Heart left ventricle (tissue), 16 donors: ENCODE data around the gene NUCKS1. TPM values are rescaled to one million over a fixed set of nuclear protein-coding genes. Genes with fewer than 3 reads are reported as not detected.

ENCODE experiments used
- ATAC-seq, 4 donors: fragments of 200-7000 bp; cut with Tn5 transposase; one replicate each; pipeline ENCODE4 v1.9.1; 2020 to 2022; ENCODE audit warnings: moderate library complexity in 4 of 4, mild to moderate bottlenecking in 3 of 4, moderate number of reproducible peaks in 1 of 4
- DNase-seq, 5 donors: peaks; one replicate each; pipeline ENCODE4 v3.0.0-alpha.2; 2020
- H3K27ac ChIP-seq, 12 donors: fragments of 200-600 bp; sonication (generic) in 4 of 12; one replicate each; pipeline versions ENCODE4 v1.5.0 to v1.8.0; 2016 to 2022; ENCODE audit warnings: mild to moderate bottlenecking in 2 of 12
- H3K27me3 ChIP-seq, 9 donors: fragments of 200-600 bp; sonication (generic) in 2 of 9; one replicate each; pipeline versions ENCODE4 v1.5.1 to v1.8.0; 2016 to 2022; ENCODE audit warnings: mild to moderate bottlenecking in 3 of 9
- H3K36me3 ChIP-seq, 9 donors: fragments of 200-600 bp; sonication (generic) in 2 of 9; one replicate each; pipeline versions ENCODE4 v1.5.0 to v1.8.0; 2018 to 2022; ENCODE audit warnings: mild to moderate bottlenecking in 2 of 9
- H3K4me1 ChIP-seq, 12 donors: fragments of 200-600 bp; sonication (generic) in 4 of 12; one replicate each; pipeline versions ENCODE4 v1.5.0 to v1.8.0; 2016 to 2022; ENCODE audit warnings: mild to moderate bottlenecking in 3 of 12
- H3K4me3 ChIP-seq, 12 donors: fragments of 200-600 bp; sonication (generic) in 4 of 12; one replicate each; pipeline versions ENCODE4 v1.5.0 to v1.8.0; 2017 to 2022; ENCODE audit warnings: mild to moderate bottlenecking in 9 of 12, moderate library complexity in 4 of 12
- H3K9me3 ChIP-seq, 12 donors: fragments of 200-600 bp; sonication (generic) in 4 of 12; one replicate each; pipeline versions ENCODE4 v1.5.0 to v1.8.0; 2016 to 2022; ENCODE audit warnings: mild to moderate bottlenecking in 1 of 12
- CTCF ChIP-seq, 12 donors: fragments of 200-600 bp; sonication (generic) in 4 of 12; IDR thresholded peaks; one replicate each; pipeline versions ENCODE4 v1.5.0 to v1.8.0; 2018 to 2022; ENCODE audit warnings: antibody characterized with exemption in 12 of 12, mild to moderate bottlenecking in 5 of 12
- POLR2A ChIP-seq, 2 donors: fragments of 450-650 bp; IDR thresholded peaks; one replicate each; pipeline ENCODE4 v1.6.1; 2017; ENCODE audit warnings: antibody characterized with exemption in 2 of 2, mild to moderate bottlenecking in 2 of 2, moderate library complexity in 2 of 2
- whole genome bisulfite sequencing, 4 donors: extraction: QIAGEN DNeasy Blood & Tissue Kit in 2 of 4; methylation state at CpG; one replicate each; pipeline versions ENCODE4 v1.1.5 to v1.1.7; 2013 to 2018; 5-methylcytosine and 5-hydroxymethylcytosine counted together
- intact Hi-C, 10 donors: fragments of 100-400 bp; cut with DNase I; formaldehyde crosslinking; loops; one replicate each; pipeline versions ENCODE4 v1.11.1 to v1.14.2; 2022
- polyA plus RNA-seq, 2 donors: library from polyadenylated mRNA; stranded (reverse); fragments of 200-250 nt; gene quantifications; one replicate each; pipeline ENCODE4 v1.2.3, GENCODE V29; 2013
- total RNA-seq, 9 donors: library from RNA; depleted of rRNA in 2 of 9; stranded (reverse); fragments of >200 nt in 2 of 9; fragmentation: NEBNext Ultra II Directional in 3 of 9; extraction: Animal tissue kit (Norgen Biotek cat#: 25700) in 3 of 9; gene quantifications; one replicate each; pipeline versions ENCODE4 v1.1.0 to v1.2.4, GENCODE V29; 2016 to 2023
- donor health status: ischemic (EF 13 %, LVEDD 7.1; RV severe dilation, severe dysfunction).
- donor health status: healthy with polysubstance abuse.
- donor health status: DM: no; HTN: yes; CAD: no.
- donor health status: DM: no; HTN: no; CAD: no.
- donor health status: ischemic (EF 25% LVEDD 6.9; RV normal size, moderate dysfunction).
- donor health status: ischemic (EF 25% LVEDD 5.7; RV mildly dilated, moderate dysfunction).
- donor health status: healthy.
- donor health status: DM: yes; HTN: yes; CAD: no.
- donor health status: ischemic (EF 35%, LVEDD 5.7; RV mildly dilated, moderate dysfunction).
- donor health status: nonischemic (EF 11% LVEDD 7.7; RV severe dilation, severe dysfunction).
- donor health status: DM: yes; HTN: yes; CAD: no.
- donor health status: PGD.
- donor health status: ischemic (EF 29% LVEDD 5.4; RV normal size, mild dysfunction).
- donor health status: nonischemic (EF 23%, LVEDD 6.1; RV moderate dilation, normal function).

Gene NUCKS1
- total and polyA plus RNA-seq, 11 donors = 73.4 to 240 (median 198) TPM

DNA sequence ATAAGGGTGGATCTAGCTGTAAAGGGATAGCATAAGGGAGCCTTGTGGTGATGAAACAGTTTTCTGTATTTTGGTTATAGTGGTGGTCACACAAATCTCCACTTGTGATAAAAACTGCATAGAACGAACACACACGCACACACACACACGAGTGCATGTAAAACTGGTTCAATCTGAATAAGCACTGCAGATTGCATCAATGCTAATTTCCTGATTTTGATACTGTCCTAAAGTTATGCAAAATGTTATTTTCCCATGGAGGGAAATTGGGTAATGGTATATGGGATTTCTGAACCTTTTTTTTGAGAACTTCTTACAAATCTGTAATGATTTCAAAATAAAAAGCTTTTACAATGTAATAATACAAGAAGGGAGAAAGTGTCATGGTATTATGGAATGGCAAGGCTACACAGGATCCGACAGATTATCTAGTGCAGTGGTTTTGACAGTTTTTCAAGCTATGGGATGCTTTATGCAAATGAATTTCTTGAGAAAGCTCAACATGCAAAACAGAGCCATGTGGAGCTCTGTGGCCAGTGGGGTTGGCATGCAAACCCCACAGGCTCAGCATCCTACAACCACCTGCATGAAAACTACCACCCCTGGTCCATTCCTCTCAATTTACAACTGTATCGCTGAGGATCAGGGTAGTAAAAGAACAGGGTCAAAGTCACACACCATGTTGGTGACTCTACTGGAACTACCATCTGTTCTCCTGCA is 44.2 kb upstream of the NUCKS1 start:
- Histone ChIP-seq H3K27me3 (no peaks in the 10 kb centered on the region), H3K9me3 (no peaks in the 10 kb centered on the region), H3K27ac (no peak overlapping the region), H3K4me3 (no peak overlapping the region), H3K4me1 (peaks cover 0 to 28% (median 3%) of the 10 kb centered on the region in 12 donors), H3K36me3 (peaks cover 1 to 100% (median 94%) of the 10 kb centered on the region in 9 donors)
- ATAC-seq = no peak
- no peak for DNase-seq
- intact Hi-C loops = loop anchor here in 9 of 10 donors (5.0 to 10.0 kb wide), 6 partner anchors 113 to 313 kb away; no protein-coding TSS in a partner anchor
- 52 to 66% (median 63%) methylated on average over 5 of the region's 5 CpGs for WGBS, 4 donors
- TF ChIP-seq CTCF (IDR thresholded peaks at IDR 0.05) (no peak), POLR2A (IDR thresholded peaks at IDR 0.05) (no peak)

DNA sequence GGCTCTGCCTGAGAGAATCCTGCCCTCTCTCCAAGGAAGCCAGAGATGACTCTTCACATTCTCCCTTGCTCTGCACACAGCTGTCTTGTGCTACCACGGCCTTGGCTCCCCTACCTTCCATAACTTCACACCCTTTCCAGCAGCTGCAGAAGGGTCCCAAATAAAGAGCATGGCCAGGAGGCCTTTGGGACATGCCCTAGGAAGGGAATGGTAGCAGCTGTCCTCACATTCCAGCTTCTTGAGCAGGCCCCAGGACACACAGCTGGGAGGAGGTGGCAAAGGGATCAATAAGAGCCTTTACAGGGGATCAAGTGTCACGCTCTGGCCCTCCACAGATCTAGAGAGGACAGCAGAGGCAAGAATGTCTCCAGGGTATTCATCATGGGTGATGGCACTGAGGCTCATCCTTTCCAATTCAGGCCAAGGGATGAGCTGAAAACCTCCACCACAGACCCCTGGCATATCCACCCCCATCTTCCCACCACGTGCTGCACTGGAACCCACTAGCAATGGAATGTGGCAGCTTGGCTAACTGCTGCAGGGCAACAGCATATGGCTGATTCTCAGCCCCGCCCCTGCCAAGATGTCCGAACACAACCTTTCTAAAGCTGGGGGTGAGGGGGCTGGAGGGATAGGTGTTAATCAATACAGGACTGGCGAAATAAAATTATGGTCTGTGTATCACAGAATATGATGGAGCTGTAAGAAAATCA is 43.1 kb upstream of the NUCKS1 start:
- Histone ChIP-seq H3K9me3 (no peaks in the 10 kb centered on the region), H3K36me3 (peaks cover 0 to 95% (median 84%) of the 10 kb centered on the region in 9 donors), H3K4me3 (no peak overlapping the region), H3K4me1 (peaks cover 0 to 20% (median 2%) of the 10 kb centered on the region in 12 donors), H3K27me3 (no peaks in the 10 kb centered on the region), H3K27ac (peak overlapping the region in 4 of 12 donors; percentile 2 to 28 (median 20))
- ATAC-seq (no peak), DNase-seq (no peak)
- TF ChIP-seq CTCF (IDR thresholded peaks at IDR 0.05) (no peak), POLR2A (IDR thresholded peaks at IDR 0.05) (no peak)
- intact Hi-C loops = loop anchor here (2.0 to 10.0 kb wide), 7 partner anchors 114 to 314 kb away; no protein-coding TSS in a partner anchor
- 65 to 71% (median 68%) methylated on average over 6 of the region's 6 CpGs for WGBS, 4 donors

DNA sequence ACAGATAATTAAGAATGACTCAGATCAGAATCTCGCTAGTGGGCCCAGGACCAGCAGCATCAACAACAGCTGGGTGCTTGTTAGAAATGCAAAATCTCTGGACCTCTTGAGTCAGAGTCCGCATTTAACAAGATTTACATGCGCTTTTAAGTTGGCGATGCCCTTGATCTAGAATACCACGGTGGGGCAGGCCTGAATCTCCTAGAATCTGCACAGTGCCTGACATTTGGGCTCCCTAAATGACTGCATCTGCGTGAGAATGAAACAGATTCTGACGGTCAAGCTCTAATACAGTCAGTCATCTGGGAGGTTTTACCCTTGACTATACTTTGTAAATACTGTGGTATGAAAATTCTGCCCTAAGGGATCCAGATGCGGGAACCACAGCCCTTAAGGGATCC is 42.5 kb upstream of the NUCKS1 start:
- Histone ChIP-seq H3K9me3 (no peaks in the 10 kb centered on the region), H3K4me1 (peaks cover 0 to 19% (median 1%) of the 10 kb centered on the region in 12 donors), H3K27ac (peak overlapping the region in 3 of 12 donors; percentile 2 to 22 (median 13)), H3K36me3 (peaks cover 0 to 89% (median 77%) of the 10 kb centered on the region in 9 donors), H3K4me3 (no peak overlapping the region), H3K27me3 (no peaks in the 10 kb centered on the region)
- intact Hi-C loops = loop anchor here (2.0 to 10.0 kb wide), 7 partner anchors 115 to 315 kb away; no protein-coding TSS in a partner anchor
- WGBS, 4 donors = 62 to 72% (median 65%) methylated on average over 8 of the region's 8 CpGs
- ATAC-seq (no peak), DNase-seq (no peak)
- TF ChIP-seq POLR2A (IDR thresholded peaks at IDR 0.05) = no peak
- no peak for TF ChIP-seq CTCF (IDR thresholded peaks at IDR 0.05)
